ENCODE measurements around the gene DTX1.

The DTX1 gene

DNA sequence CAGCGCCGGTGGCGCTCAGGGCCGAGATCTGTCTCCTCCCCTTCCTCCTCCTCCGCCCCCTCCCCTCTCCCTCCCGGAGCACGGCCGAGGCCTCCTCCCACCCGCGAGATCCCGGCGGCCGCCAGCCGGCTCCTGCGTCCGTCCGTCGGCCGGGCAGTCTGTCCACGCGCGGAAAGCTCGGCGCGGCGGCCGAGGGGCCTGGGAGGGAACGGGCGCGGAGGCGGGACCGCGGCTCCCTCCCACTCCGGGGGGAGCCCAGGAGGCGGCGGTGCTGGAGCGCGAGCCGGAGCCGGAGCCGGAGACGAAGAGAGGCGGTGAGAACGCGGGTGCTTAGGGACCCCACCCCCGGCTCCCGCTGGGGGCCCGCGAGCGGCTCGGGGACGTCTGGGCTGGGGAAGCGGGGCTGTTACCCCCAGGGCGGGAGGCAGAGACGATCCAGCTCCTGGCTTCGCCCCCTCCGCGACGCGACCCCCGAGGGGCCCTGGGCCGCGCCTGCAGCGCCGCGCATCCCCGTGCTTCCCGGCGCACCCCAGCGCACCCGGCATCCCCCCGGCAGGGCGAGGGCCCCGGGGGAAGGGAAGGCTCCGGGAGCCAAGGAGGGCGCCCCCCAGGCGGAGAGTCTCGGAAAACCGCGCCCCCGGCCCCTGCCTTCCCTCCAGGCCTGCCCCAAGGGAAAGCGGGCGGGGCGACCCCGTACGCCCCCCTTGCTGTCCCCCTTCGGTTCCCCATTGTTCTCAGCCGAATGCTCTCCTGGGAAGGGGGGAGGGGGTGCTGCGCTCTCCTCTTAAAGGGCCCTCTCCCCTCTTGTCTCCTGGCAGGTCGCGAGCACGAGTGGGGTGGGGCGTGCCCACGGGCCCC lies at the start of gene DTX1:
Gene DTX1 (plus strand): TSS at position 100 of the 858 bp plus-strand sequence. CDS start 1,463 bp downstream, outside the sequence.
- DNase-seq, result no peak

DNA sequence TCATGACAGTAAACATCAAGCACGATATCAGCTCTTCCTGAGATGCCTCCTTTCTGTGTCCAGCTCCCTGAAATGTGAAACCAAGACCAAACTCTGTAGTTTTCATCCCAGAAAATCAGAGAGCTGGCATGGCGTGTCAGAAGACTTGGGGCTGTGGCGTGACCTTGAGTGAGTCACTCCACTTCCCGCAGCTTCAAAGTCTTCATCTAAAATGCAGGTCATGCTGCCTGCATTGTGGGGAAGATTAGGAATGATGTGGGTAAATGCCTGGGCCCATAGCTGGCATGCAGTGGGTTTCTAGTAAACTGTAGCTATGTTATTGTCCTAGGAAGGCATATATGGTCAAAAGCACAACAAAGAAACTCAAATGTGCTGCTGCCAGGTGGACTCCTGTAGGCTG lies 49.4 kb upstream of the DTX1 start:
- DNase-seq, result no peak

DNA sequence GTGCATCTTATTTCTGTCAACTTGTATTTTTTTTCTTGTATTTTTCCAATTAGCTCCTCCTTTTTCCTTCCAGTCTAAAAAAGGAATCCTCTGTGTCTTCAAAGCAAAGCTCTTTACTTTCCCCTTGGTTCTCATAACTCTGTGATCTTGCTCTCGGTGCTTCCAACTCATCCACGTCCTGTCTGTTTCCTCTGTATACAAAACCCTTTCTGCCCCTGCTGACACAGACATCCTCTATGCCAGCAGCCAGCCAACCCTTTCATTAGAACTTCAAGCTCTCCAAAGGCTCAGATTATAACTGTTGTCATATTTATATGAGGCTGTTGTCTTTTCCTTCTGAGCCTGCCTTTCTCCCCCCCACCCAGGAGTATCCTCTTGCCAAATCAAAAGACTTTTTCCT lies 45.8 kb upstream of the DTX1 start:
- no peak for DNase-seq

DNA sequence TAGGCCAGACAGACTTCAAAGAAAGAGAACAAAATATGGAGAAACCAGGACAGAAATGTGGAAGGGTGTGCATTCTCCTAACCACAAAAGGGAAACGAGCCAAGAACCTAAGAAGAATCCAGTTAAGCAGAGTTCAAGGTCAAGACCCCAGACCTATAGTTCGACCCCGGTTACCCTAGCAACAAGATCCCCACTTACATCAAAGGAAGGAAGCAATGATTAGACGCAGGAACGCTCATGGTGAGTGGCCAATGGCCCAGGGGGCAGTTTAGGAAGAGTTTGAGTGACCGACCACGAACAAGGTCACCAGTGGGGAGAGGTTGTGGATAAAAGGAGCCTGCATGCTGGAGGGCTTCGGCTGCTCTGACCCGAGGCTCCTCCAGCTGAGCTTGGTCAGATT lies 42.0 kb upstream of the DTX1 start:
- no peak for DNase-seq

DNA sequence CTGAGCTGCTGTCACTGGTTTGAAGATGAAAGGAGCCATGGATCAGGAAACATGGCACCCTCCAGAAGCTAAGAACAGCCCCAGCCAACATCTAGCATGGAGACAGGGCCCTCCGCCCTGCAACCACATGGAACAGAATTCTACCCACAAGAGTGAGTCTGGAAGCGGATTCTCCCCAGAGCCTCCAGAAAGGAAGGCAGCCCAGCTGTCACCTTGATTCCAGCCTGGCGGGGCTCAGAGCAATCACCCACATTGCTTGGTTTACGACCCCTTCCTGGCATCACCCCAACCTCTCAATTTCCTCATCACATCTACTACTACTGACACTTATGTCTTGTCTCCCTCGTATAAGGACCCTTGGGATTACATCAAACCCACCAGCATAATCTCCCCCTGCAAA lies 39.7 kb upstream of the DTX1 start:
- no peak for DNase-seq

DNA sequence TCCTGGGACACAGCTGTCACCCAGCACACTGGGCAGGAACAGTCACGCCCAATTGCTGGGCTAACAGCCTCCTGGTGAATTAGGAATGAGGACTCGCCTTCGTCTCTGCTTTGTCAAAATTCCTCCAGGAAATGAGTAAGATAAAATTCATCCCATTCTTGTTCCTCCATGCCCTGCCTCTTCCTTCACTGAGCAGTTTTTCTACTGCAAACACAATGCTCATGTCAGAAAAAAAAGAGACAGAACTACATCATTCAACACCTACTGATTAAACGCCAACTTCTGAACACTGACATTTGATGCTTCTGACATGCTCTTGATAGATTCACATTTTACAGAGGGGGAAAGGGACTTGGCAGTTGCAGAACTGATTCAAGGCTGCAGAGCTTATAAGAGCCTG lies 37.5 kb upstream of the DTX1 start:
- no peak for DNase-seq

DNA sequence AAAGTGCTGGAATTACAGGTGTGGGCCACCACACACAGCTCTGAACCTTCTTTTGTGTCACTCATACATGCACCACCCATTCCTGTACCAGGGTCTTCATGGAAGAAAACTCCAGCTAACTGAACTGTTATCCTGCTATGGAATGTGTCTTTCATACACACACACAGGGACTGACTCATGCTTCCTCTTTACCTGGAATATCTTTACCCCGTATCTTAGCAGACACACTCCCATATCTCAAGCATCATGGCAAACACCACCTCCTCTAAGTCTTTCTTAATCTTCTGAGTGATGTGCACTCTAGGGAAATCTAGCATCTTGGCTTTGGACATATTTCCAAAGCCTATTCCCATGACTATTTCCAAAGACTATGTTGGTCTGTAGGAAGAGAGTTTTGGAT lies 35.0 kb upstream of the DTX1 start:
- DNase-seq, result no peak

DNA sequence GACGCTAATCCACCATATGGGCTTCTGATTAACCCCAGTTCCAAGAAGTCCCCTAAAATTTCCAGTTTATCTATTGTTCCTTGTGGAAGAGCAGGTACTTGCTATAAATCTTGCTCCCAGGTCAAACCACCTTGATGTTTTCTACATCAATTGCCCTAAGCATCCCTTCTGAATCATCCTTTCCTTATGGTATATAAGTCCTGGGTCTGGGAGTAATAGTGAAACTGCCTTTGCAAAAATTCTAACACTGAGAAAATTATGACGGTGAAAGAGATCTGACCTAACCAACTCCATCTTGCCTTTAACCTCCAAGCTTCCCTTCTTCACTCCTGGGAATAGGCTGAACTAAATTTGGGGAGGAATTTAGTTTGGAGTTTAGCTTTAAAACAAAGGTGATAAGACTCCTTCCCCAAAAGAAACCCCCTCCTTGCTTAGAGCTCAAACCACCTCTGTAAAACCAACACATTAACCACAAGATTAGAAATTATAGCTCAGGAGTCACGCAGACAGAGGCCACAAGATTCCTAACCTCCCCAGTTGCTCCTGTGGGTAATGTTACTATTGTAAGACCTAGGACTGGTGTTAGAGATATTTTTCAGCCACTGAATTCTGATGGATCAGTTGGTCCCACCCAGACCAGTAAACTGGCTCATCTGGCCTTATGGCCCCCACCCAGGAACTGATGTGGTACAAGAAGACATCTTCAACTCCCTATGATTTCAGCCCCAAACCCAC lies 33.8 kb upstream of the DTX1 start:
- no peak for DNase-seq

DNA sequence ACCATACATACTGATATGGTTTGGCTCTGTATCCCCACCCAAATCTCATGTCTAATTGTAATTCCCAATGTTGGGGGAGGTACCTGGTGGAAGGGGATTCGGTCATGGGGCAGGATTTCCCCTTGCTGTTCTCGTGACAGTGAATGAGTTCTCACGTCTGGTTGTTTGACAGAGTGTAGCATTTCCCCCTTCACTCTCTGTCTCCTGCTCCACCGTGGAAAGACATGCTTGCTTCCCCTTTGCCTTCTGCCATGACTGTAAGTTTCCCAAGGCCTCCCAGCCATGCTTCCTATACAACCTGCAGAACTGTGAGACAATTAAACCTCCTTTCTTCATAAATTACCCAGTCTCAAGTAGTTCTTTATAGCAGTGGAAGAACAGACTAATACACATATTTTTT lies 28.8 kb upstream of the DTX1 start:
- DNase-seq, result no peak

DNA sequence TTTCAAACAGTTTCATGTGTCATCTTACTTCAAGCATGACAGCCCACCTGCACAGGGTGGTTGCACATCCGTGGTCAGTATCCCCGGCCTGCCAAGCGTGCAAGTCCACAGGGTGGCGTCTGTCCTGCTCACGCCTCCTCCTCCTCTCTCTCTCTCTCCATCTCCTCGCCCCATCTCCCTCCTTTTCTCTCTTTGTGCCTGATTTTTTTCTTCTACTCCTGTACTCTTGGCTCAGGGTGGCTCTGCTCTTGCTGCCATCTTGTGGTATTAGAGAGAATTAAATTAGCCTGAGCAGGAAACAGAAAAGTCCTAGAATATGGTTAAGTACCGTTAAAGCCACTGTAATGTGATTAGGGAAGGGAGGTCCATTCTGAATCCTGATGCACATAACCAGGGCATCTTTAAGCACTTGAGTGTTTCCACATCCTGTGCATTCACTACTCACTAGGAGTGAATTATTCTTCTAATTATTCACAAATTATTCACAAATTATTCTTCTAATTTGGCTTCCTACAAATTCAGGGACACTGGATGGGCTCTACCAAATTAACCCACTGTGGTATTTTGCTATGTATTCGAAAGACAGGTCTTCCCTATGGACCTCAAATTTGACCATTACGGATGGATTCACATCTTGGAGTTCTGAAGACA lies 25.5 kb upstream of the DTX1 start:
- DNase-seq, result no peak

DNA sequence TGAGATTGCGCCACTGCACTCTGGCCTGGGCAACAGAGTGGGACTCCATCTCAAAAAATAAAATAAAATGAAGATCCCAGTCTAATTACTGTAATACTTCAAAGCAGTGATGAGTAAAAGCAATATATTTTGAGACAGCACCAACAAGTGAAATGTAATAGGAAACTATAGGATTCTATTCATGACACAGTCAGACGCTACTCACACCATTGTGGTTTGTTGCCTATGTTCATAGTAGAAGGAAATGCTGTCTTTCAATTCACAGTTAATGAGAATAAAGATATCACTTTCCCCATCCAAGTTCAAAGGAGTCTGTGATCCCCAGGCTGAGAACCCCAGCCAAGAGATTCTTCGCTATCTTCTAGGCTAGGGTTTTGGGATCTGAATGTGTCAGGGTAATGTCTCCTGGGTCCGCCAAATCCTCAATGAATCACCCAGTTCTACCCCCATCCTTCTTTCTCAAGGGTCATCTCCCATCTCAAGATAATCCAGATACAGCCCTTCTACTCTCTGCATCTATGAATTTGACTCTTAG lies 16.6 kb upstream of the DTX1 start:
- no peak for DNase-seq

DNA sequence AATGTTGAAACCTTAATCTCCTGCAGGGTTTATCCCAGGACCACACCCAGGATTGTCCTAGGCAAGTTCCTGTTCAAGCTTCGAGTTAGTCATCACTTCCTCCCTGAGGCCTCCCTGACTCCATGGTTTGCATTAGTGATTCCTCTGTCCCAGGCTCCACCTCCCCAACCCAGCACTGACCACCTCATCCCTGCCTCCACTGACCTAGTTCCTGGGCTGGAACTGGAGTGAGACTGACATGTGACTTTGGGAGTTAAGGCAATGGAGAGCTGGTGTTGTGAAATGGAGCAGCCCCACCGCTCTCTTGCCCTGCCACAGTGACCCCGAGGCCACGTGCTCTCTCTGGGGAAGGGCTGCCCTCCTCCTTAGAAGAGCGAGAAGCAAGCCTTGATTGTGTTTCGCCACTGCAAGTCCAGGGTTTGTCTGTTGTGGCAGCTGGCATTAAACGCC lies 15.8 kb upstream of the DTX1 start:
- no peak for DNase-seq

DNA sequence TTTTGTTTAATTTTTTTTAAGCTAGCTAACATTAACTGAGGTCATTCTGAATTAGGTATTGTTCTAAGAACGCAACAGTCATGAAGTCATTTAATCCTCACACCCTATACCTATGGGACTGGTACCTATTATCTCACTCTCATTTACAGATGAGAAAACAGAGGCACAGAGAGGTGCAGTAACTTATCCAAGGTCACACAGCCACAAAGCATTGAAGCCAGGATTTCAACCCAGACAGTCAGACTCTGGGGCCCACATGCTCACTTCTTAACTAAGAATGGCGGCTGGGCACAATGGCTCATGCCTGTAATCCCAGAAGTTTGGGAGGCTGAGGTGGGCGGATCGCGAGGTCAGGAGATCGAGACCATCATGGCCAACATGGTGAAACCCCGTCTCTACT lies 15.0 kb upstream of the DTX1 start:
- no peak for DNase-seq

DNA sequence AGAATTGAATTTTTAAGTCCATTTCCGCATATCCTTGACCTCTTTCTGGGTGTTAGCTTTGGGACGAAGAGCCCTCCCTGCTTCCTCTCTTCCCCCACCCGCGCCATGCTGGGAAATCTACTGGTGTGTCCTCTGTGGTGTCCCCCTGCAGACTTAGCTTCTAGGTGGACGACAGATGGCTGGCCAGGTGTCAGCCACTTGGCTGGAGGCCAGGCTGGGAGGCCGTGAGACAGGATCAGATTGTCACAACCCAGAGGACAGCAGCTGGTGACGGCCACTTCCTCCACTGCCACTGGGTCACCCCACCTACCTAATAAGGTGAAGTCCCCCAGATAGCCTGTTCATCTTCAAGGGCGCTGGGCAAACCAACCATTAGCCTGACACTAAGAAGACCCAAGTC lies 13.3 kb upstream of the DTX1 start:
- no peak for DNase-seq

DNA sequence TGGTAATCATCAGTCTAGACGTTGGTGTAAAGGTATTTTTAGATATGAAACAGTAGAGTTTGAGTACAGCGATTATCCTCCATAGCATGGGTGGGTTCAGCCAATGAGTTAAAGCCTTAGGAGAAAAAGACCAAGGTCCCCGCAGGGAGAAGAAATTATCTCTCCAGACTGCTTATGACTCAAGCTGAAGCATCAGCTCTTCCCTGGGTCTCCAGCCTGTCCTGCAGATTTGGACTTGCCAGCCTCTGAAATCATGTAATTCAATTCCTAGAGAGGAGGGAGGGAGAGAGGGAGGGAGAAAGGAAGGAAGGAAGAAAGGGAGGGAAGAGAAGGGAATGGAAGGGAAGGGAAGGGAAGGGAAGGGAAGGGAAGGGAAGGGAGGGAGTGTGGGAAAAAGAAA lies 12.0 kb upstream of the DTX1 start:
- no peak for DNase-seq

DNA sequence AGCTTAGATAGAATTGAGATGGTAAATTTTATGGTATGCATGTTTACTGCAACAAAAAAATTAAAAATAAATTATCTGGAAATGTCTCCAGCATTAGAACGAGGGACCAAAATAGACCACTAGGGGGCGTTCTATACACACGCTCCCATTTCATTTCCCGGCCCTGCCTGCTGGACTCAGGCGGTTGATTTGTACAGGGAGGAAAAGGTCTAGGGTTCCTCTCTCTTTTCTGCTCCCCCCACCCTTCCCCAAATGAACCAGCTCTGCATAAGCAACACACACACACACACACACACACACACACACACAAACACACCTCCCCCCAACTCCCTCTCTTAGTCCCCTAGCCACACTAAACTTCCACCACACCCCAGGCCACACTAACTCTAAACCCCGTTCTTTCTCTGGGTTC lies 7.8 kb upstream of the DTX1 start:
- DNase-seq, result no peak

DNA sequence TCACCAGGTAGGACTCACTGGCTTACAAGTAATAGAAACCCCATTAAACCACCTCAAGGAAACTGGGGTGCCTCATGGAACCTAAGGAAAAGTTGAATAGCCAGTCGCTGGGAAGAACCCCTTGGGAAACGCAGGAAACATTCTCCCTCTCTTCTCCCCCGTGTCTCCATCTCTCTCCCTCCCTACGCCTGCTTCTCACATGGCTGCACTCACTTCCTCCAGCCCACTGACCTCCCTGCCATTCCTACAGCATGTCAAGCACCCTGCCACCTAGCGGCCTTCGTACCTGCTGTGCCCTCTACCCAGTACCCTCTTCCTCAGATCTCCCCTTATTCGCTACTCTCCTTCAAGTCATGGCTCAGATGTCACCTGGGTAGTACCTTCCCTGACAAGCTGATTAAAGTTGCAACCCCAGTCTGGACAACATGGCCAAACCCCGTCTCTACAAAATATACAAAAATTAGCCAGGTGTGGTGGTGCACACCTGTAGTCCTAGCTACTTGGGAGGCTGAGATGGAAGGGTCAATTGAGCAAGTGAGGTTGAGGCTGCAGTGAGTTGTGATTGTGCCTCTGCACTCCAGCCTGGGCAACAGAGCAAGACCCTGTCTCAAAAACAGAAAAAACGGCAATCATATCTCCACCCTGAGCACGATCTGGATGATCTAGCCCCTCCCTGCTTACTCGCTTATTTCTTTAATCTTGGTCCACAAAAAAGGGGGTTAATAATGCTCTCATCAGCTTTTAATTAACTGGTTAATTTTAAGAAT lies 6.4 kb upstream of the DTX1 start:
- DNase-seq, result no peak

DNA sequence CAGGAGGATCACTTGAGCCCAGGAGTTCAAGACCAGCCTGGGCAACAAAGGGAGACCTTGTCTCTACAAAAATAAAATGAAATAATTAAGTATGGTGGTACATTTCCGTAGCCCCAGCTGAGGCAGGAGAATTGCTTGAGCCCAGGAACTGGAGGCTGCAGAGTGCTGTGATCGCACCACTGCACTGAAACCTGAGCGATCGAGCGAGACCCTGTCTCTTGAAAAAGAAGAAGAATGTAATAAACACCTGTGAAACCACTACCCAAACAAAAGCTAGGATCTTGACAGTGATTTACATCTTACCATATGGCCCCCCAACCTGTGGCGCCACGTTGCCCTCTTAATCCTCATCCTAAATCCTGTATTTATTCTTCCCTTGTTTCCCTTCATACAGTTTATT lies 5.7 kb upstream of the DTX1 start:
- DNase-seq, result no peak

DNA sequence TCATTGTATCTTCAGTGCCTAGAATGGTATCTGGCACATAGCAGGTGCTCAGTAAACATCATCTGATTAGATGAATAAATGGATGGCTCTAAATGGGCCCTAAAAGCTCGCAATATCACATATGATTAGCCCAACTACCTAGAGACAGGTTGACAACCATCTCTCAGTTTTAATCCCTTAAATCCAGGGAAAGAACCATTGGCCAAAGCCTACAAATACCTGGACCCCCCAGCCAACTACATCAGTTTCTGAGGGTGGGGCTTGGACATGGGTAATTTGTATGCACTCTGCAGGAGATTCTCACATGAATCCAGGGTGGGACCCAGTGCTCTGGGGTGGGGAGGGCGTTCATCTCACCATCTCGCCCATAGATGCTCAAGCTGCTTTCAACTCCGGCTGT lies 4.8 kb upstream of the DTX1 start:
- DNase-seq, result no peak

DNA sequence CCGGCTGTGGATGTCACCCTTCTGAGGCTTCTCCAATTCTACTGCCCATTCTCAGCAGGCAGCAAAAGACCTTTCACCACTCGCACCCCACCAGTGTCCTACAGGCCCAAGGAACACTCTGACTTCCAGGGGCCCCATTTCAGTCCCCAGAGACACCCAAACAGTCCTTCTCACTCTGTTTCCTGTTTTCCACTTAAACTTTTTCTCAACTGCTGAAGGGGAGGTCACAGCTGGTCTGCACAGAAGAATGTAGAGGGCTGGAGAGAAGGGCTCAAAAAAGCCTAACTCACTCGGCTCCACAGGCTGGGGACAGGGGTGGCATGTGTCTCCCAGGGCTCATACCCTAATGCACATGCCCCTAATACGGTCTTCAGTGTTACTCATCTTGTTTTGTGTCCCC lies 4.2 kb upstream of the DTX1 start:
- DNase-seq, result no peak

DNA sequence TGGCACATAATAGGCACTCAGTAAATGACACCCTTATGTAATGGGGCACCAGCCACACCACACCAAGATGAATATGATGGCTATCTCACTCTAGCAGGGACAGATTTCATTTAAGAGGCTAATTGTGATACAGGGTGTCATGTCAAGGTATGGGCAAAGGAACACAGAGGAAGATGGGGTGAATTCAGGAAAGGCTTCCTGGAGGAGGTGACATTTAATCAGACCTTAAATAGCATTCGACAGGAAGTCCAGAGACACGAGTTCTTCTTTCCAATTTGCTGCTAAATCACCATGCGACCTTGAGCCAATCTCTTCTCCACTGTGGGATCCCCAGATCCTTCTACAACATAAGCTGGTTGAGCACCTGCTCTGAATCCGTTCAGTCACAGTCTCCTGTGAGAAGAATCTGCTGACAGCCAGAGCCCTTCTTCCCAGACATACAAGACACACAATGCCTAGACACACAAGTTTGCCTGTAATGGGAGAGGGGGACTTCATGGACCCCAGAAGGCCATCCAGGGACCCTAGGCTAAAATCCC lies 1.5 kb upstream of the DTX1 start:
- no peak for DNase-seq

DNA sequence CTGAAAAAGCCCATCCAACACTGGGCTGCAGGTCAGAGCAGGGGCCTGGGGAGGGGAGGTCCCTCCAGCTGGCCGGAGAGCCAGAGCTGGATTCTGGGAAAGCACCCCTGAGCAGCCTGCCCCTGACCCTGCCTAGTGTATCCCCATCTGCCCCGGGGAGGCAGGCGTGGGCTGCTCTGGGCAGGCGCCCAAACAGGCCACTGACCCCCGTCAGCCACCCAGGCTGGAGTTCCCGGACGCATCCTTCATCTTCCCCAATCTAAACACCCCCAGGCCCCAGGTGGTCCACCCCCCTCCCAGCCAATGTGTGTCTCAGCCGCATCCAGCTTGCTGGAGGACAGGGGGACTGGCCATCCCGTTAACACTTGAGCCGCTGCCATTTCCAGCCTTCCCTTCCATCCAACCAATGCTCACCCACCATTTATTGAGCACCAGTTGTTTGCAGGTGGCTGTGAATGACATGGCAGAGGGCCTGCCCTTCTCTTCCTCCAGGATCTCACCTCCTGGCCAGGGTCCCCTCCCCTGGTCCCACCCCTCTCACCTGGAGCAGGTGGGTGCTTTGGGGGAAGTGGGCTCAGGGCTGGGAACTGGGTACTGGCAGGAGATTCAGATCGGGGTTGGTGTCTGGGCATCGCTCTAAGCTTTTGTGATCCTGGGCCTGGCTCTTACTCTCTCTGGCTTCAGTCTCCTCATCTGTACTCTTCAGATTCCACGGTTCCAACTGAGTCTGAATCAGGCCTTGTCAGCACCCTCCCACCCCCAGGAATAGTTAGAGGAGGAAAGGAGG lies 743 bp upstream of the DTX1 start:
- DNase-seq, result no peak
